Stimulated activated CD8-positive, alpha-beta memory T cell treated with anti-CD3 and anti-CD28 coated beads, Interleukin-2, amount 100 ng/mL, for 1 hour (primary cell): Measurements from ENCODE around the gene FMN2.

Source experiments
- DNase-seq, 2 donors: peaks; one replicate each; pipeline ENCODE4 v3.0.0-alpha.2; 2020; ENCODE audit warnings: low read depth in 2 of 2

Gene FMN2

GRCh38 chr1:240491796-240492195, 400.1 kb downstream of the FMN2 start:
- DNase-seq: no peak

GRCh38 chr1:240492832-240493440, 401.3 kb downstream of the FMN2 start:
- DNase-seq: no peak

GRCh38 chr1:240495601-240496000, 403.9 kb downstream of the FMN2 start:
- DNase-seq: no peak

DNA sequence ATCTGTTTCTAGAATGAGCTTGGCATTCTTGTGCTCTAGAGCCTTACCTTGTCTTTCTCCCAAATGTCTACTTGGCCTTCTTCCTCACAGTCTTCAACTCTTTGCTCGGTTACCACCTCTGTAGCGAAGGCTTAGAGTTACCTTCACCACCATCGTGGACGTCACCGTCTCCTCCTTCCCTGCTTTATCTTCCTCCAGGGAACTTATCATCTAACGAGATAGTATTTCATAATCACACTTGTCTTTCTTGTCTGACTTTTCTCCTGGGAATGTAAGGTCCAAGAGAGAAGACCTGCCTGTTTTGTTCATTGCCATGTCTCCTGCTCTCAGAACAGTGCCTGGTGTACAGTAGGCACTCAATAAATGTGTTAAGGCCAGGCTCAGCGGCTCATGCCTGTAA, 404.7 kb downstream of the FMN2 start:
- no peak for DNase-seq

- DNase-seq: no peak
Measured at GRCh38 chr1:240496941-240497340, 405.3 kb downstream of the FMN2 start.

DNA sequence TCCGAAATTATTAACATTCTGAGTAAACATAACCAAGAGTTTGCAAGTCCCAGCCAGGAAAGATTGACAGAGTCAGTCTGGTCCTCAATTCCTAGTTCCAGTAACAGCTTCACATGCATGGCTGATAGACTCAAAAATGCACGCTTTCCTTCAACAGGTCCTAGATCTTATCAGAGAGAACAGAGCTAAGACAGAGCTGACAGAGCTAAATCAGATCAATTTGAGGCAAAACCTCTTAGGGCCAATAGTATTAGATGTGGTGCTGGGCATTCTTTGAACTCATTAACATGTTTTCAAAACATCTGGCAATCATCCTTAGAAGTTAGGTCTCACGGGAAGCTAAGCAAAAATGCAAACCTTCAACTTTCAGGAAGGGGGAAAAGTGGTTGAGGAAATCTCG, 406.2 kb downstream of the FMN2 start:
- DNase-seq: no peak

DNA sequence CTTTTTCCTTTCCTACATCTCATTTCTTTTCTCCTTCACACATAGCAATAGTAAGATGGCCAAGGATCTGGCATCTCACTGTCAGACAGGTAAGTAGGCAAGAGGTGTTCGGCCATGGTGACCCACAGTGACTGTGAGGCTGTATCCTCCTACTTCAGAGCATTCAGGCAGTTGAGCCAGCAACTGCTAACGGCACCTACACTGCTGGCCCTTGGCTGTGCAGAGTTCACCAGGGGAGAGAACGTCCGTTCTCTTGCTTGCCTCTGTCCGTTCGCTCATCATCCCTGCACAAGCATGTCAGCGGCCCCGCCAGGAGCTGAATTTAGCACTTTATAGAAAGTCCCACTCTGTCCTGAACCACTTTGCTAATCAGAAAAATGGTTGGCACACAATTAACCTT, 406.7 kb downstream of the FMN2 start:
- no peak for DNase-seq

- DNase-seq: no peak
Measured at GRCh38 chr1:240499012-240499411, 407.3 kb downstream of the FMN2 start.

- no peak for DNase-seq
Measured at GRCh38 chr1:240500647-240501046, 409.0 kb downstream of the FMN2 start.

GRCh38 chr1:240501115-240501514, 409.4 kb downstream of the FMN2 start:
- DNase-seq: no peak

DNA sequence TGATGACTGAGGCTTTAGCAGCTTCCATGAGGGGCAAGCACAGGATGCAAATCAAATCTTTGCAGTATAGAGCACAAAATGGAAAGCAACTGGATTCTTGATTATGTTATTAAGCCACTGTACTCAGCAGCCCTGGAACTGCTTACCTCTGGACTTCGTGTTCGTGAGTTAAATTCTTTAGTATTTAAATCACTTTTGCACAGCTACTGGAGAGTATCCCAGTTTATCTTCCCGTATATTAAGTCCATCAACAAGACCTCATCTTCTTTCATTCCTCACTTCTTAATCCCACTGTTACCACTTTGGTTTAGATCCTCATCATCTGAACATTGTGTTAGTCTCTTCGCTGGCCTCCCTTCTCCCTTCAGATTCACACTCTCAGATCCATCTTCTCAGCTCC, 411.4 kb downstream of the FMN2 start:
- no peak for DNase-seq

DNA sequence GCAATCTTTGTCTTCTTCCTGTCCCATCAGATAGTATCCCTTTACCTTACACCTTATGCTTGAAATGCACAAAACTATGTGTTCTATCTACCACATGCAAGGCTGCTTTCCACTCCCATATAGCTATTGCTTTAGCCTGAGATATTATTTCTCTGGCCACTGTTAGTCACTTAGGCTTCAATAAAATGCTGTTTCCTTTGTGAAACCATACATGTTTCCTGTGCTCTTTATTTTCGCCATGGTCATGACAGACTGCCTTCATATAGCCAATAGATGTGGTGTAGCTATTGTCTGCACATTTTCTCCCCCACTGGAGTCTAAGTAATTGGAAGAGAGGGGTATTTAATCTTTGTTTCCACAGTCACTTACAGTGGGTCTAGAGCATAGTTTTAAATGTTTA, 411.9 kb downstream of the FMN2 start:
- no peak for DNase-seq

DNA sequence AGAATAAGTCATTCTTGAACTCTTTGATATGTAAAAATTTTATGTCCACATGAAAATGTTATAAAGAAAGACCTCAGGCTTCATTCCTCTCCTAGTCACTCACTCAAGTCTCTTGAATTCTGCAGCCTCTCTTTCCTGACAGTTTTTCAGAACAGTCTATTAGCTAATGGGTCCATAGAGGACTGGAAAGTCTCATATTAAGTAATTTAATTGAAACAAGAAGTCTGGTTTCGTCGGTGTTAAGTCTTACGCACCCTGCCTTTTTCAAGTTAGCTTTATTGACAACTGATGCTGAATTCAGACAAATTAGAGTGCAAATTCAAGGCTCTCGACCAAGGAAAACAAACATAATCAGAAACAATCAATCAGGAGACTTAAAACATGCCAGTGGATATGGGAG, 414.5 kb downstream of the FMN2 start:
- DNase-seq: no peak

DNA sequence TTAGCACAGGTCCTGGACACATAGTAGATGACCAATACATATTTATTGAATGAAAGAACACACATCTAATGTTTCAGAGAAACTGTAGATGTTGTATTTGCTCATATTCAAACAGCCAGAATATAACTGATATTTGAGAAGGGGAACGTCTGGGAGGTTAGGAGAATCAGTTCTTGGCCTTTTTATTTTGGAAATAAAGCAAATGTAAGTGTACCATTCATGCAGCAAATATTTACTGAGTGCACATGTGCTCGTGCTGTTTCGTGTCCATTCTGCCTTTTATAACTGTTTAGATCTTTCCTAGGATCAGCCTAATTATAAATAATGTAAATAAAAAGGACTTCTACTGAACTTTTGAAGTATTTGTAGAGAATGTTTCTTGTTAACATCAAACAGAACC, 416.5 kb downstream of the FMN2 start:
- no peak for DNase-seq

DNA sequence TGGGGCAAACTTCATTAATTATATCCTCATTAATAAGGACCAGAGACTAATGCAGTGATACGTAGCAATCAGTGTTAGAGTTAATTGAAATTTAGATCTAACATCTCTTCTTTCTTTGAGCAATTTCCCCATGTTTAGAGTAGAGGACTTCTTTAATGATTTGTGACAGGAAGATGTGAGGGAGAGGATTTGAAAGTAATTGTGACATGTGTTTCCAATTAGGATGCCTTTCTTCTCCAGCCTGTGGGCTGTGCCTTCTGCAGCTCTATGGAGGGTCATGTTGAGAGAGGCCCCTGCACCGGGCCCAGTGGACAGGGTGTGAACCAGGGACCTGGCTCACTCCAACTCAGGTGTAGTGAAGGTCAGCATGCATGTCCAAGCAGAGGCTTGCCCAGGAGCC, 417.3 kb downstream of the FMN2 start:
- DNase-seq: no peak

GRCh38 chr1:240511789-240512188, 420.1 kb downstream of the FMN2 start:
- DNase-seq: no peak

GRCh38 chr1:240515505-240515904, 423.8 kb downstream of the FMN2 start:
- DNase-seq: no peak

DNA sequence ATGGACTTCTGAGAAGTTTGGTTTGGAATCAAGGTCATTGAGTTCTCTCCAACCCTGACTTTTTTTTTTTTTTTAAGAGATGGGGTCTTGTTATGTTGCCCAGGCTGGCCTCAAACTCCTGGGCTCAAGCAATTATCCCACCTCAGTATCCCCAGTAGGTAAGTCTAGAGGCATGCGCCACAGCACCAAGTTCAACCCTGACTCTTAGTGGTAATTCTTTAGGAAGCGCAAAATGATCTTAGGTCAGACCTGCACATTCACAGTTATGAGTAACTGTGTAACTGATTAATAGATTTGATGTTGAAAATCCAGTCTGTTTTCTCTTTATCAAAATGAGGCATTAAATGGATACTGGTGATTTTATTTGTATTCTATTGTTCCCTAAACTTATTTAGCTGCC, 424.4 kb downstream of the FMN2 start:
- no peak for DNase-seq

- no peak for DNase-seq
Measured at GRCh38 chr1:240517891-240518290, 426.2 kb downstream of the FMN2 start.

GRCh38 chr1:240522122-240522822, 430.6 kb downstream of the FMN2 start:
- no peak for DNase-seq

DNA sequence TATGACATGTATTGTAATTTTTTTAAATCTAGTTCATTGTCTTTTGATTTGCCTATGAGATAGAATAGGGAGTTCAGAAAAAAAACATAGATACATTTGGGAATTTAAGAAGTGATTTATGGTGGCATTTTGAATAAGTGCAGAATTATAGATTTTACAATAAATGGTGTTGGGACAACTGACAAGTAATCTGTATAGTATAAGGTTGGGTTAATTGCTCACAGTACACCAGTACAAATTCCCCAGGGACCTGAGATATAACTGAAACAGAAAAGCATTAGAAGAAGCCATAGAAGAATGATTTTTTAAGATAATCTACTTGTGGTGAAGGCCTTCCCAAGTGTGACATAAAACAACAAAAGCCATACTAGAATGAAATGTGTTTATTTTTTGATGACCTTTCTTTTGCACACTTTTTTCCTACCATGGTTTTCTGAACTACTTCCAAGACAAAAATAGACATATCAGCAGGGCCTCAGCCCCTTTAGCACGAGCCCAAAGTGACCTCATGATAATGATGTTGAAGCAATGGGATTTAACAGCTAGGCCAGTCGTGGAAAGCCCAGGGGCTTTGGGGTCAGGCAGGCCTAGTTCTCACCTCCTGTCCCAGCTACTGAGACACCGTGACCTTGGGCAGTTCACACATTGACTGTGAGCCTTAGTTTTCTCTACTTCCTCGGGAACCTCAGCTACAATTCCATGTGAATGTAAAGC, 432.8 kb downstream of the FMN2 start:
- DNase-seq: no peak
